Stimulated activated CD4-positive, alpha-beta T cell treated with anti-CD3 and anti-CD28 coated beads, Interleukin-2, amount 100 ng/mL, for 24 hours (primary cell): Measurements from ENCODE around the gene WDFY1.

ENCODE experiments used
- DNase-seq, 2 donors: peaks; one replicate each; pipeline ENCODE4 v3.0.0-alpha.2; 2020

The WDFY1 gene

DNA sequence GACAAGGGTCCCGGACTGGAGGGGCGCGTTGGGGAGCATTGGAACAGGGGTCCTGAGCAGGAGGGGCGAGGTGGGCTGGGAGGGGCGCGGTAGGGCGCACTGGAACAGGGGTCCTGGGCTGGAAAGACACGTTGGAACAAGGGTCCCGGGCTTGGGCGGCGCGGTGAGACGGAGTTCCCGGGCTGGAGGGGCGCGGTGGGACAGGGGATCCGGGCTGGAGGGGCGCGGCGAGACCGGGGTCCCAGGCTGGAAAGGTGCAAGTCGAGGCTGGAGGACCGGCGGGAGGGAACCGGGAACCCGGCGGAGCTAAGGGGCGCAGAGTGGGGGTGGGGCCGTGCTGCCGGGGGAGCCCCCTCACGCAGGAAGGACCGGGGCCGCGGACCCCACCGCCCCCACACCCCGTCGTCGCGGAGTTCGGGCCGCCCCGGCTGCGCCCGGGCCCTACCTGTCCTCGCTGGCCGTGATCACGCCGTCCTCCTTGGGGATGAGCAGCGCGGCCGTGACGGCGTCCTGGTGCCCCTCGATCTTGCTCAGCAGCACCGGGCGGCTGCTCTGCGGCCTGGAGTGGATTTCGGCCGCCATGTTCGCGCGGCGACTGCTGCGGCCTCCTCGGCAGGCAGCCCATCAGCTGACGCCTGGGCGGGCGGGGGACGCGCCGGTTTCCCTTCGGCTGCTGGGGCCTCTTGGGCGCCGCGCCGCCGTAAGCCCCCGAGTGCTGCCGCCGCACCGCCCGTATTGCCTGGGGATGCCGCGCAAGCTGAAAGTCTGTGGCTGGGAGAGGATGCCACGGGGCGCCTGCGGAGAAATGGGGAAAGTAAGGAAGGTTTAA is at the start of gene WDFY1:
WDFY1 (minus strand) TSS at position 633 of the 829 bp plus-strand sequence; CDS start at position 582, 51 bp downstream.
- DNase-seq = peak; percentile 80 to 86

GRCh38 chr2:223994562-223995162 is 49.5 kb upstream of the WDFY1 start:
- no peak for DNase-seq

GRCh38 chr2:223993634-223994232 is 48.6 kb upstream of the WDFY1 start:
- DNase-seq = peak; percentile 59 to 70

- DNase-seq = no peak
These were observed 46.5 kb upstream of the WDFY1 start for GRCh38 chr2:223991611-223992010.

GRCh38 chr2:223989856-223990232 is 44.7 kb upstream of the WDFY1 start:
- no peak for DNase-seq

DNA sequence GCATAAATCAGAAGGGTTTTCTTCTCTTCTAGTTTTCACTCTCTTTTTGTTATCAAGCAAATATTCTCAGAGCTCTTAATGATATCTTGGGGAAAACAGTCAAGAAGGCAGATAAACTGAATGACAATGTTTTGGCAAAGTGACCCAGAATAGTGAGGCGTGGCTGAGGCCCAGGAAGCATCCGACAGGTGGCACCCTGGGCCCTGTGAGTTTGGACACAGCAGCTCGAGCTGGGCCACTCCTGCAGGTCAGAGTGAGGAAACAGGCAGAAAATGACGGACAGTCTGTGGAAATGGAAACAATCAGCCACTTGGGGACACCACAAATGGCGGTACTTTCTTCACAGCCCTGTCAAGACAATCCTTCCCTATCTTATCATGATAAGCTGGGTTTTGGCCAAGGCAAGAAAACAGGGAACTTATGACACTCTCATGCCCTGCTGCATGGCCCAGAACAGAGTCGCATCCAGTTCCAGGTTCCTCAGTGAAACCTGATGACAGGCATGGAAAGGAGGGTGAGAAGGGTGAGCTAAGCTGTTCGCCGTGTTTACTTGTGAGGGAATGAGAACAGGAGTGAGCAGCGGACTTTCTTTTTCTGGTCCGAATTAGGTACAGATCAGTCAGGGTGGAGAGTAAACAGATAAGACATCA is 44.2 kb upstream of the WDFY1 start:
- DNase-seq = no peak

DNA sequence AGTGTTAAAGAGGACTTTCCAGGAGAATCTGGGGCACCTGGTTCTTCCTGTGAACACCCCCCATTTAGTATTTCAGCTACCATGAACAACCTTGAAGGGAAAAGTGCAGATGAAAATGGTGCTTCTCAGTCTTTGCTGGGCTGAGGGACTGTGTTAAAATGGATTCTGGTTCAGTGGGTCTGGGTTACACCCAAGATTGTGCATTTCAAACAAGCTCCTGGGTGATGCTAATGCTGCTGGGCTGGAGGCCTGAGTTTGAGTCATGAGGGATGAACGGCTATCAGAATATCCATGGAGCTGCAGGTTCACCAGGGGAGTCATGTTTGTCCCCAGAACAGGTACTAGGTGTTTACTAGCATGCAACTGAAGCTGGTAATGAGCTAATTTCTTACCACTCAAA is 36.1 kb upstream of the WDFY1 start:
- DNase-seq = no peak

- DNase-seq = no peak
These were observed 35.7 kb upstream of the WDFY1 start for GRCh38 chr2:223980803-223981202.

- DNase-seq = no peak
These were observed 35.2 kb upstream of the WDFY1 start for GRCh38 chr2:223980397-223980735.

DNA sequence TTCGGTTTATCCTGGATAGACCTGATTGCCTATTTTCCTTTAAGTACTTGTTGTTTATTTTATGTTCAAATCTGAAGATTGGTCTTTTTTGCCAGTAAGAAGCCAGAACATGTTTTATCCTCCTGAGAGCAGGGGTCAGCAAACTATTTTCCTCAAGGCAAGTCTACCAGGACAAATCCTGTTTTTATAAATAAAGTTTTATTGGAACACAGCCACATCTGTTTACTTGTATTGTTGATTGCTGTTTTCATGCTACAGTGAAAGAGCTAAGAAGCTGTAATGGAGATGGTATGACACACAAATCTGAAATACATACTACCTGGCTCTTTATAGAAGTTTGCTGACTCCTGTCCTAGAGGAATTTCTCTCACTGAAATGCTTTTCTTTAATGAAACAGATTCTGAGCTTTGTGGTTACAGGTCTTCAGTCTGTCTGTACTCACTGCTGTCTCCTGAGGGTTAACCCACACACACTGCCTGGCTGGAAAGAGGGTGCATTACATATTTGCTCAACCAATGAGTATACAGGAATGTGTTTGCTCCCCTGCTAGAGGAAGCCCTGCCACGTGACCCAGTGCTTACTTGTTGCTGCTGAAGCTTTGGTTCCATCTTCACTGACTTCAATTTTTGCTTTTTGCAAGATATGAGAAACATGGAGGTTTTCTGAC is 34.7 kb upstream of the WDFY1 start:
- no peak for DNase-seq

DNA sequence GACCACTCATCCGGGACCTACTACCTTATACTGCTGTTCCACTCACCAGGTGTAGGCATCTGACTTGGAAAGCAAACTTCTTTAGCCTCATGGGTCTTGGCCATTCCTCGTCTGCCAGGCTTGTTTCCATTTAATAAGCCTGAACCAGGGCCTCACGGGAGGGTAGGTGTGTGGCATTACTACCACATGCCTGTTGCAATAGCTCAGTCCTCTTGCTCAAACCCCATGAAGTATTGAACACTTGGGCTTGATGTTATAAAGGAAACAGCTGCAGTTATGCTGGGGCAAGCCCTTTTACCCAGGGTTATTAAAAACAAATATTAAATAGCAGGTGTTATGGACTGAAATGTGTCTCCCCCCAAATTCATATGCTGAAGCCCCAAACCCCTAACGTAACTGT is 33.3 kb upstream of the WDFY1 start:
- no peak for DNase-seq

GRCh38 chr2:223976635-223977226 is 31.6 kb upstream of the WDFY1 start:
- DNase-seq = no peak

DNA sequence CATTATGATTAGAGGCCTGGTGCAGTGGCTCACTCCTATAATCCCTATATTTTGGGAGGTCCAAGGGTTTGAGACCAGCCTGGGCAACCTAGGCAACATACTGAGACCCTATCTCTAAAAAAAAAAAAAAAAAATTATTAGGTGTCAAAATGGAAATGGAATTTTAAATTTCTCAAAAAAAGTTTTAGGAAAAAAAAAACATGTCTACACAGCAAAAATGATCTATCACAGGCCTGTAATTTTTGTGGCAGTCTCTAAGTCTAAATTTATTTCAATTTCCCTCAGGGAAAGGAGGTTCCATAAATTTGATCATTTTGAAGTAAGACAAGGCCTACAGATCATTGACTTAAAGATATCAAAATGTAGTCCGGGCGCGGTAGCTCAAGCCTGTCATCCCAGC is 28.5 kb upstream of the WDFY1 start:
- DNase-seq = no peak

DNA sequence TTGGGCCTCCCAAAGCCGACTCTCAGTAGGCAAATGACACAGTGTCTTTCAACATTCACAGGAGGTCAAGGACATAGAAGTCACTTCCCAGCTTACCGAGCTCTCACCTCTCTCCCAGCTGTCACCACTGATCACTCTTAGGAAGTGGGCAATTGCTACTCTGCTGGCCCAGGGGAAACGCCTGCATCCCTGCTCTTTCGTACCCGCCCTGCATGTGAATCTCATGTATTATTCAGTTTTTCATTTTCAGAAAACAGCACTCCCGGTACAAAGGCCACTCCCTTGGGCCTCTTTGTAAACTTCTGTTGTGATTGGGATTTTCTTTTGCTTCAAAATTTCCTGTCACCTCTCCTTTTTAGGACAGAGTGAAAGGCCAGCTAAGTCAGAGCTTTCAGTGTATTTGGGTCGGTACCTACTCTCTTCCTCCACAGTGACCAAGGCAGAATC is 27.5 kb upstream of the WDFY1 start:
- no peak for DNase-seq

- DNase-seq = no peak
These were observed 26.6 kb upstream of the WDFY1 start for GRCh38 chr2:223971731-223972130.

GRCh38 chr2:223970343-223971128 is 25.4 kb upstream of the WDFY1 start:
- DNase-seq = peak; percentile 42 to 72

DNA sequence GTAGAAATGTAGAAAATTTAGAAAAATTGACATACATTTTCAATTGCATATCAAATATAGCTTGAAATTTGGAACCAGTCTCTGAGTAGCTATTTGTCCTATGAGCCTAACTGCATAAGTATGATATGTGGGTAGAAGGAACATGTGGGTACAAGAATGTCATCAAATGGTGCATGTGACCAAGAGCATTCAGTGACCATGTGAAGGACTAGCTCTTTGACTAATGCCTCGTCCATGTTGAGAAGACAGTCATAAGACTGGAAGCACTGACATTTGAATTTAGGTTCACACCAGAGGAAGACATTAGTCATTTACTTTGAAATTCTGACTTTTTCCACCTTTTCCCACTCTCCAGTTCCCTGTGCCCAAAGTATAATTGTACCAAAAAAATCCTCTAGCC is 24.7 kb upstream of the WDFY1 start:
- DNase-seq = no peak

DNA sequence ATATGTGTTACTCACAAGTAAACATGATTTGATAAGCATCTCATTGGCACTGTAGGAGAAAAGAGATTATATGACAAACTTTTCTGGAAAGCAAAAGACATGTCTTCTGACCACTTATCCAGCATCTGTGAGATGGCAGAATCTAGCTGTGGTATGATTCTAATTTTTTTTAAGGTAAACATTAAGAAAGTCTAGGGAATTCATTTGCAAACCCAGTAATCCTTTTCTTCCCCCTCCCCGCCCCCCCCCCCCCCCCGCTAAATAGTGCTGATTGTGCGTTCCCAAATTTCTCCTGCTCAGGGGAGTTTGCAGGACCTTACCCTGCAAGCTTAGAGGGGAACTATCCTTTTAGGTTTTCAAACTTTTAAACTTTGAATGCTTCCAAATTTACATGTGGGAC is 24.2 kb upstream of the WDFY1 start:
- DNase-seq = no peak

DNA sequence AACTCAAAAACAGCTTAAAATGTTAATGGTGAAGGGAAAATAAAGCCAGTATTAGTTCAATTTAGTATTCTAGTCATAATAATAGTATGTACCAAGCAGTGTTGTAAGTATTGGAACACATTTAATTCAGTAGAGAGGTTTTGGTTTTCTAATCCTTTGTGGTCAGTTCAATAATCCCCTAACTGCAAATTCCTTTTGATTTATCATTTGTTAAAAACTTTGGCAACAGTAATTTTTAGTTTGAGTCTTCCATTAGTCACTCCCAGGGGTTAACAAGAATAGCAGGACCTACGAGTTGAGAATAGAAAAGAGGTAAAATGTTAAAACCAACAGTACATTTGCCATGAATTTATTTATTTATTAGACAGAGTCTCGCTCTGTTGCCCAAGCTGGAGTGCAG is 22.8 kb upstream of the WDFY1 start:
- no peak for DNase-seq

GRCh38 chr2:223959688-223960087 is 14.6 kb upstream of the WDFY1 start:
- DNase-seq = no peak

DNA sequence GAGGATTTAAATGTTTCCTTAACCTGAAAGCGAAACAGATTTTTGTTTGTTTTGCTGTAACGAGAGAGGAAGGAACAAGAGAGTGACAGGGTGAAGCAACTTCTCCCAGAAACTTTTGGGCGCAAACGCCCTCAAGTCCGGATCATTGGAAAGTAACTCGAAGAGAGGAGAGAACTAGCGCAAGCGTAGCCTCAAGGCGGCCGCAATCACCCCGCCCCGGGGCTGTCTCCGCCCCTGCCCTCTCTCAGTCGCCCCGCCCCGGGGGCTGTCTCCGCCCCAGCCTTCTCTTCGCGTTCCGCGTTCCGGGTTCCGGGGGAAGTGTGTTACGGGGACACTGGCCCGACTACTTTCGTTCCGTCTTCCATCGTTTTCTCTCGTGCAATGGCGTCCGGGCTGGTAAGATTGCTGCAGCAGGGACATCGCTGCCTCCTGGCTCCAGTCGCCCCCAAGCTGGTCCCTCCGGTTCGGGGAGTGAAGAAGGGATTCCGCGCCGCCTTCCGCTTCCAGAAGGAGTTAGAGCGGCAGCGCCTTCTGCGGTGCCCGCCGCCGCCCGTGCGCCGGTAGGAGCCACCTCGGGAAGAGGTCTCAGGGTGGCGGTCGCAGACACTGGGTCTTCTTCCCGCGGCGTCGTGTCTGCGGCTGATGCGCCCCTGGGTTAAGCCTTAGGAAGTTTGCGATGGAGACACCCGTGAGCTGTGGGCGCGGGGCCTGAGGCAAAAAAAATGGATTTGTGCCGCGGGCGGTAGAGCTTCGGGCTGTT is 12.1 kb upstream of the WDFY1 start, which contains the start of gene MRPL44:
MRPL44 (plus strand) TSS at position 372 of the 760 bp plus-strand sequence; CDS start at position 382, 10 bp downstream.
- DNase-seq = peak; percentile 98 to 99
